GM19328 (cell line): ENCODE measurements around the gene FAM3C.
"Not testable (repeated sequence)": the region's sequence is repeated elsewhere in the genome, so short reads cannot be mapped to it uniquely, and the experiment has no call there.

Source experiments
- ATAC-seq: cut with Tn5 transposase; IDR thresholded peaks from one replicate; pipeline ENCODE4 v1.9.1; 2021; ENCODE audit warnings: mild to moderate bottlenecking, moderate library complexity; ENCODE audit not compliant: unreplicated experiment

FAM3C gene

GRCh38 chr7:121334875-121335648 lies 61.0 kb downstream of the FAM3C start:
- ATAC-seq: no peak

GRCh38 chr7:121334376-121334775 lies 61.7 kb downstream of the FAM3C start:
- no peak for ATAC-seq

- no peak for ATAC-seq
Observed at GRCh38 chr7:121331574-121331973, 64.5 kb downstream of the FAM3C start.

GRCh38 chr7:121331048-121331447 lies 65.1 kb downstream of the FAM3C start:
- no peak for ATAC-seq

GRCh38 chr7:121330053-121330833 lies 65.9 kb downstream of the FAM3C start:
- ATAC-seq: no peak

- peak; percentile 44 for ATAC-seq
Observed at GRCh38 chr7:121329191-121330052, 66.7 kb downstream of the FAM3C start.

GRCh38 chr7:121328508-121329190 lies 67.5 kb downstream of the FAM3C start, which contains the start of gene WNT16:
Gene WNT16, plus strand, starts transcription at chr7:121329000. Its CDS starts 293 bp downstream, at chr7:121329293.
- no peak for ATAC-seq

- ATAC-seq: no peak
Observed at GRCh38 chr7:121327671-121328070, 68.4 kb downstream of the FAM3C start.

- no peak for ATAC-seq
Observed at GRCh38 chr7:121323515-121324302, 72.4 kb downstream of the FAM3C start.

GRCh38 chr7:121322460-121322859 lies 73.6 kb downstream of the FAM3C start:
- no peak for ATAC-seq

- ATAC-seq: not testable (repeated sequence)
Observed at GRCh38 chr7:121315170-121315569, 80.9 kb downstream of the FAM3C start.

- peak; percentile 71 for ATAC-seq
Observed at GRCh38 chr7:121313793-121314676, 82.1 kb downstream of the FAM3C start.

GRCh38 chr7:121313220-121313792 lies 82.8 kb downstream of the FAM3C start:
- no peak for ATAC-seq

- ATAC-seq: no peak
Observed at GRCh38 chr7:121307021-121307574, 89.0 kb downstream of the FAM3C start.

- ATAC-seq: no peak
Observed at GRCh38 chr7:121306565-121306964, 89.5 kb downstream of the FAM3C start.

- ATAC-seq: no peak
Observed at GRCh38 chr7:121305109-121305508, 91.0 kb downstream of the FAM3C start.

GRCh38 chr7:121304102-121304658 lies 91.9 kb downstream of the FAM3C start:
- ATAC-seq: no peak
